CD4-positive, alpha-beta T cell (primary cell): ENCODE data around the gene ZNF747. TPM values are rescaled to one million over a fixed set of nuclear protein-coding genes. Genes with fewer than 3 reads are reported as not detected.

Experiments used
- ATAC-seq: fragments of 200-7000 bp; cut with Tn5 transposase; one replicate; pipeline ENCODE4 v1.10.0; 2022; ENCODE audit warnings: mild to moderate bottlenecking; ENCODE audit not compliant: poor library complexity
- CTCF ChIA-PET: fragments of 350-600 bp; sonication (Branson Sonifier 250); formaldehyde crosslinking; loops from one replicate; lab custom pipeline; 2021; ENCODE audit warnings: antibody characterized with exemption, inconsistent platforms; lab: Charles Lee
- POLR2A ChIA-PET: fragments of 350-600 bp; sonication (Branson Sonifier 250); formaldehyde crosslinking; loops from one replicate; lab custom pipeline; 2021; ENCODE audit warnings: antibody characterized with exemption, inconsistent platforms; lab: Charles Lee
- DNase-seq, 14 experiments: peaks; one replicate each; pipeline ENCODE4 v3.0.0-alpha.2; 2013 to 2020; ENCODE audit warnings: mixed read lengths in 2 of 14
- H3K27ac ChIP-seq, 2 donors: one replicate each; pipeline versions ENCODE4 v1.5.1 to v1.7.0; 2013; ENCODE audit warnings: low read length in 2 of 2, low read depth in 1 of 2, mild to moderate bottlenecking in 1 of 2
- H3K27me3 ChIP-seq, 2 experiments: 1 replicate in 1 of 2; 2 replicates in 1 of 2; pipeline versions ENCODE4 v1.6.1 to v1.7.0; 2013; ENCODE audit warnings: low read length in 2 of 2, control low read depth in 1 of 2, mild to moderate bottlenecking in 1 of 2, moderate library complexity in 1 of 2; ENCODE audit not compliant: insufficient read depth in 2 of 2, control insufficient read depth in 1 of 2
- H3K36me3 ChIP-seq: one replicate; pipeline ENCODE4 v1.6.1; 2013; ENCODE audit warnings: low read length, control low read depth; ENCODE audit not compliant: insufficient read depth
- H3K4me1 ChIP-seq: one replicate; pipeline ENCODE4 v1.6.1; 2013; ENCODE audit warnings: low read length, control low read depth; ENCODE audit not compliant: insufficient read depth
- H3K4me3 ChIP-seq: one replicate; pipeline ENCODE4 v1.5.1; 2013; ENCODE audit warnings: mild to moderate bottlenecking, low read length, moderate library complexity
- H3K9me3 ChIP-seq, 2 experiments: 1 replicate in 1 of 2; 2 replicates in 1 of 2; pipeline versions ENCODE4 v1.6.1 to v1.7.0; 2013; ENCODE audit warnings: low read length in 2 of 2, mild to moderate bottlenecking in 2 of 2, control low read depth in 1 of 2, moderate library complexity in 1 of 2; ENCODE audit not compliant: control insufficient read depth in 1 of 2, insufficient read depth in 1 of 2
- H3K27ac Mint-ChIP-seq: one replicate; pipeline ENCODE4 v1.8.0; 2020; ENCODE audit warnings: mixed read lengths
- H3K27me3 Mint-ChIP-seq: one replicate; pipeline ENCODE4 v1.8.0; 2021; ENCODE audit warnings: mixed read lengths
- H3K36me3 Mint-ChIP-seq: one replicate; pipeline ENCODE4 v1.8.0; 2021; ENCODE audit warnings: low read depth, mixed read lengths
- H3K4me1 Mint-ChIP-seq: one replicate; pipeline ENCODE4 v1.8.0; 2021; ENCODE audit warnings: low read depth, mixed read lengths
- H3K4me3 Mint-ChIP-seq: one replicate; pipeline ENCODE4 v1.8.0; 2020; ENCODE audit warnings: mild to moderate bottlenecking, mixed read lengths
- H3K9me3 Mint-ChIP-seq: one replicate; pipeline ENCODE4 v1.8.0; 2020; ENCODE audit warnings: mixed read lengths
- intact Hi-C, 2 experiments: fragments of 100-400 bp; cut with DNase I in 1 of 2; cut with micrococcal nuclease in 1 of 2; formaldehyde crosslinking; loops; one replicate each; pipeline versions ENCODE4 v1.15.1 to v1.9.0; 2023 to 2025; cut with DNase I, micrococcal nuclease
- microRNA-seq: library from miRNA; unstranded; fragments of <30 nt; microRNA quantifications from one replicate; pipeline ENCODE4 v1.2.0, GENCODE V29; 2021; ENCODE audit warnings: borderline microRNAs expressed, borderline replicate concordance
- total RNA-seq, 174 experiments: library from RNA in 2 of 174; stranded (reverse) in 2 of 174; gene quantifications; one replicate each; pipeline ENCODE4 v1.2.3 and lab custom pipeline; 2021 to 2026
- TF ChIP-seq, protein P1 (sequence below): fragments of 200-600 bp; IDR thresholded peaks from one replicate; pipeline ENCODE4 v1.8.0; 2022; ENCODE audit warnings: antibody characterized with exemption, mild to moderate bottlenecking

ZNF747 gene
- total RNA-seq, 2 experiments from 2014 or later: 6.3 to 6.7 TPM

DNA sequence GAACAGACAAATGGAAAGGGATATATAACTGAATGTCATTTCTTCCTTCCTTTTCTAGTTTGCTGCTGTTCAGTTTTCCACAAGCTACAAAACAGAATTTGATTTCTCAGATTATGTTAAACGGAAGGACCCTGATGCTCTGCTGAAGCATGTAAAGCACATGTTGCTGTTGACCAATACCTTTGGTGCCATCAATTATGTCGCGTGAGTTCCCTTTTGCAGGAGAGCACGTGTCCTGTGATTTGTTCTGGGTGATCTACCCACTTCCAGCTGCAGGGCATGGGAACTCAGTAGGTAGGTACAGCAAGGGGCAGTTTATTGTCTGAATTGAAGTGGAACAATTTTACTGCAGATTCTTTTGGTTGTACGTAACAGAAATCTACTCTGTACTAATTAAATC lies 53.3 kb downstream of the ZNF747 start:
- no peaks in the 10 kb centered on the region for H3K27me3 ChIP-seq
- CTCF ChIA-PET: interaction anchor here (1.1 to 3.7 kb wide), 3 partner anchors 32 to 51 kb away, joined by 3 to 12 read pairs (median 5); partner anchors contain the start of gene DCTPP1
- peaks cover 85% of the 10 kb centered on the region for H3K36me3 ChIP-seq
- Mint-ChIP-seq H3K4me3 (no peak overlapping the region), H3K36me3 (peaks cover 86% of the 10 kb centered on the region), H3K27ac (peak overlapping the region; percentile 76), H3K27me3 (no peaks in the 10 kb centered on the region), H3K4me1 (peaks cover 27% of the 10 kb centered on the region), H3K9me3 (no peaks in the 10 kb centered on the region)
- H3K27ac ChIP-seq: no peak overlapping the region
- no peaks in the 10 kb centered on the region for H3K9me3 ChIP-seq
- peaks cover 68% of the 10 kb centered on the region for H3K4me1 ChIP-seq
- ATAC-seq: no peak
- no peak for DNase-seq
- intact Hi-C loops: loop anchor here in 1 of 2 experiments (5.0 kb wide), 1 partner anchor 36 kb away; no protein-coding TSS in a partner anchor
- no peak overlapping the region for H3K4me3 ChIP-seq
- TF ChIP-seq, protein P1, sequence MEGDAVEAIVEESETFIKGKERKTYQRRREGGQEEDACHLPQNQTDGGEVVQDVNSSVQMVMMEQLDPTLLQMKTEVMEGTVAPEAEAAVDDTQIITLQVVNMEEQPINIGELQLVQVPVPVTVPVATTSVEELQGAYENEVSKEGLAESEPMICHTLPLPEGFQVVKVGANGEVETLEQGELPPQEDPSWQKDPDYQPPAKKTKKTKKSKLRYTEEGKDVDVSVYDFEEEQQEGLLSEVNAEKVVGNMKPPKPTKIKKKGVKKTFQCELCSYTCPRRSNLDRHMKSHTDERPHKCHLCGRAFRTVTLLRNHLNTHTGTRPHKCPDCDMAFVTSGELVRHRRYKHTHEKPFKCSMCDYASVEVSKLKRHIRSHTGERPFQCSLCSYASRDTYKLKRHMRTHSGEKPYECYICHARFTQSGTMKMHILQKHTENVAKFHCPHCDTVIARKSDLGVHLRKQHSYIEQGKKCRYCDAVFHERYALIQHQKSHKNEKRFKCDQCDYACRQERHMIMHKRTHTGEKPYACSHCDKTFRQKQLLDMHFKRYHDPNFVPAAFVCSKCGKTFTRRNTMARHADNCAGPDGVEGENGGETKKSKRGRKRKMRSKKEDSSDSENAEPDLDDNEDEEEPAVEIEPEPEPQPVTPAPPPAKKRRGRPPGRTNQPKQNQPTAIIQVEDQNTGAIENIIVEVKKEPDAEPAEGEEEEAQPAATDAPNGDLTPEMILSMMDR: no peak
- POLR2A ChIA-PET: interaction anchor here (1.0 to 2.7 kb wide), 6 partner anchors 9 to 111 kb away, joined by 3 to 15 read pairs (median 4); partner anchors contain the start of genes DCTPP1, ITGAL, TBC1D10B and ZNF747

Small RNA genes lying within 50 kb of the gene (microRNA-seq; reads per million reads assigned to microRNA genes)
- gene MIR4518: 2.8 reads per million, percentile 14 among the genes with 10 or more reads in this experiment

Other genes with a start within 250 kb of the ZNF747 start
- 10 to 100 TPM; 39.1 to 41.7 TPM for gene CD2BP2, start 179.6 kb downstream of the ZNF747 start, total RNA-seq
- 10 to 100 TPM; 12.7 to 14.7 TPM for gene TBC1D10B, start 164.4 kb downstream of the ZNF747 start, total RNA-seq
- gene MYL11, start 160.1 kb downstream of the ZNF747 start, total RNA-seq: 1 to 10 TPM in 1 of 2 experiments, under 1 TPM in 1; 0.95 to 2.4 TPM
- 100 to 1,000 TPM; 161 to 163 TPM for gene SEPTIN1, start 152.3 kb downstream of the ZNF747 start, total RNA-seq
- gene ZNF48, start 139.4 kb downstream of the ZNF747 start, total RNA-seq: 1 to 10 TPM; 3.4 to 3.5 TPM
- gene ZNF771, start 127.3 kb downstream of the ZNF747 start, total RNA-seq: 1 to 10 TPM in 1 of 2 experiments, under 1 TPM in 1; 0.80 to 1.2 TPM
- 1 to 10 TPM; 5.4 to 6.5 TPM for gene DCTPP1, start 104.8 kb downstream of the ZNF747 start, total RNA-seq
- gene SEPHS2, start 89.0 kb downstream of the ZNF747 start, total RNA-seq: 10 to 100 TPM; 25.4 to 25.9 TPM
- gene ITGAL, start 62.1 kb downstream of the ZNF747 start, total RNA-seq: 100 to 1,000 TPM; 186 to 187 TPM
- gene ZNF768, start 8.3 kb downstream of the ZNF747 start, total RNA-seq: 1 to 10 TPM; 3.9 to 4.1 TPM
- gene ZNF764, start 23.5 kb upstream of the ZNF747 start, total RNA-seq: 10 to 100 TPM; 20.4 to 22.9 TPM
- 1 to 10 TPM; 8.8 to 9.6 TPM for gene ZNF688, start 36.9 kb upstream of the ZNF747 start, total RNA-seq
- 1 to 10 TPM; 6.6 to 7.7 TPM for gene ZNF785, start 50.8 kb upstream of the ZNF747 start, total RNA-seq
- 10 to 100 TPM; 15.3 to 15.7 TPM for gene ZNF689, start 75.5 kb upstream of the ZNF747 start, total RNA-seq
- 10 to 100 TPM; 50.2 to 51.7 TPM for gene PRR14, start 116.1 kb upstream of the ZNF747 start, total RNA-seq
- gene FBRS, start 123.6 kb upstream of the ZNF747 start, total RNA-seq: 100 to 1,000 TPM; 162 to 163 TPM
- gene SRCAP, start 164.3 kb upstream of the ZNF747 start, total RNA-seq: 10 to 100 TPM; 59.5 to 60.1 TPM
- 10 to 100 TPM; 24.8 to 25.2 TPM for gene PHKG2, start 213.6 kb upstream of the ZNF747 start, total RNA-seq
- gene CFAP119, start 227.2 kb upstream of the ZNF747 start, total RNA-seq: 1 to 10 TPM; 1.7 to 2.2 TPM
- 10 to 100 TPM; 63.0 to 65.2 TPM for gene RNF40, start 227.5 kb upstream of the ZNF747 start, total RNA-seq